ENCODE results near the gene SMTN. TPM values are rescaled to one million over a fixed set of nuclear protein-coding genes. Genes with fewer than 3 reads are reported as not detected.

The SMTN gene
- polyA plus RNA-seq, 1 of the 3 experiments (the other 2 are of a cell fraction), result 30.4 TPM

DNA sequence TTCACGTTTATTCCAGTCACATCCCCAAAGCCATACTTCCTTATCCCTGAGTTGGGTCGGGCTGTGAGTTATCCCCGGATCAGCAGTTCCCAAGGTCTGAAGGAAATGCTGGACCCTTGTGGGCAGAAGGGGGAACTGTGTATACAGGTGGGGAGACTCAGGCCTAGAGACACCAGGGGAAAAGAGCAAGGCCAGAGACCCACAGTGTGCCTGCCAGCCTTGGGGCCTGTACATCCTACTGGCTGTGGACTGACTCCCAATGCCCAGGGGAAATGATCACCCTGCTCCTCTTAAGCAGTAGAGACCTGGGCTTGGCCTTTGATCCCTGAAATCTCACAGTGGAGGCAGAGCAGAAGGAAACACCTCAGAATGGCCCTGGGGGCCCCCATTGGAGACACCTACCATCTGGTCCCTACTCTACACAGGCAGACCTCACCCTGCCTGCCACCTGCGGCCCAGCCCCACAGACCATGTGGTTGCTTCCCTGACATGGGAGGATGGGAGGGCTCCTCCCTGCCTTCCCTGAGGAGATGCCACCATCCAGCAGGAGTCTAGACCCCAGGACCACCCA lies 25.0 kb downstream of the SMTN start:
- H3K9me3 ChIP-seq, result no peaks in the 10 kb centered on the region
- H3F3A ChIP-seq (replicated peaks; ENCODE audit: insufficient read depth), result peaks cover 22% of the 10 kb centered on the region
- no peaks in the 10 kb centered on the region for H3K27me3 ChIP-seq (ENCODE audit: insufficient read depth)
- H2AFZ ChIP-seq (ENCODE audit: low read depth), result no peak overlapping the region
- WGBS (ENCODE audit: low lambda C conversion rate), result 87% methylated on average over 4 of the region's 4 CpGs
- no peak for DNase-seq
- peaks cover 13% of the 10 kb centered on the region; the same call in 1 of the 2 replicates for H3K79me2 ChIP-seq (ENCODE audit: insufficient read depth)
- peak overlapping the region; percentile 98; the same call in 1 of the 2 replicates for H3K9ac ChIP-seq
- peak overlapping the region; percentile 93 for H3K4me2 ChIP-seq
- H3K4me3 ChIP-seq (ENCODE audit: low read depth in 2 of 2, low read length in 1 of 2), result peak overlapping the region; percentile 86 to 94; a peak in 3 of 4 replicates
- peak overlapping the region in 1 of 2 experiments; percentile 85; a peak in 1 of 4 replicates for H3K27ac ChIP-seq (ENCODE audit: low read depth in 2 of 2, low read length in 1 of 2)
- H3K36me3 ChIP-seq (replicated peaks in 1 of 2; ENCODE audit: control insufficient read depth in 1 of 2, insufficient read depth in 2 of 2, low read length in 1 of 2), result peaks cover 0 to 10% of the 10 kb centered on the region in 2 experiments
- POLR2A ChIA-PET, result no interaction called here
- H3K4me1 ChIP-seq (ENCODE audit: control insufficient read depth in 1 of 2, insufficient read depth in 2 of 2, low read depth in 1 of 2, low read length in 1 of 2), result peaks cover 0 to 13% of the 10 kb centered on the region in 2 experiments; a peak in 1 of 4 replicates
- H4K20me1 ChIP-seq (ENCODE audit: insufficient read depth), result no peaks in the 10 kb centered on the region
- CTCF ChIA-PET, result interaction anchor here (2.0 to 7.4 kb wide), 5 partner anchors 12 to 167 kb away, joined by 14 to 85 read pairs (median 39); no protein-coding TSS in a partner anchor
- TF ChIP-seq GATA2 (CRISPR knock-in tag; IDR thresholded peaks at IDR 0.05), result no peak
- TF ChIP-seq, protein P1, sequence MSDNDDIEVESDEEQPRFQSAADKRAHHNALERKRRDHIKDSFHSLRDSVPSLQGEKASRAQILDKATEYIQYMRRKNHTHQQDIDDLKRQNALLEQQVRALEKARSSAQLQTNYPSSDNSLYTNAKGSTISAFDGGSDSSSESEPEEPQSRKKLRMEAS (IDR thresholded peaks at IDR 0.05; ENCODE audit: low read depth), result no peak
- no peak for TF ChIP-seq RFX5 (IDR thresholded peaks at IDR 0.05; ENCODE audit: low read length)
- TF ChIP-seq, protein P2, sequence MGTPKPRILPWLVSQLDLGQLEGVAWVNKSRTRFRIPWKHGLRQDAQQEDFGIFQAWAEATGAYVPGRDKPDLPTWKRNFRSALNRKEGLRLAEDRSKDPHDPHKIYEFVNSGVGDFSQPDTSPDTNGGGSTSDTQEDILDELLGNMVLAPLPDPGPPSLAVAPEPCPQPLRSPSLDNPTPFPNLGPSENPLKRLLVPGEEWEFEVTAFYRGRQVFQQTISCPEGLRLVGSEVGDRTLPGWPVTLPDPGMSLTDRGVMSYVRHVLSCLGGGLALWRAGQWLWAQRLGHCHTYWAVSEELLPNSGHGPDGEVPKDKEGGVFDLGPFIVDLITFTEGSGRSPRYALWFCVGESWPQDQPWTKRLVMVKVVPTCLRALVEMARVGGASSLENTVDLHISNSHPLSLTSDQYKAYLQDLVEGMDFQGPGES (IDR thresholded peaks at IDR 0.05; ENCODE audit: low read depth, low read length), result no peak
- TF ChIP-seq, protein P3, sequence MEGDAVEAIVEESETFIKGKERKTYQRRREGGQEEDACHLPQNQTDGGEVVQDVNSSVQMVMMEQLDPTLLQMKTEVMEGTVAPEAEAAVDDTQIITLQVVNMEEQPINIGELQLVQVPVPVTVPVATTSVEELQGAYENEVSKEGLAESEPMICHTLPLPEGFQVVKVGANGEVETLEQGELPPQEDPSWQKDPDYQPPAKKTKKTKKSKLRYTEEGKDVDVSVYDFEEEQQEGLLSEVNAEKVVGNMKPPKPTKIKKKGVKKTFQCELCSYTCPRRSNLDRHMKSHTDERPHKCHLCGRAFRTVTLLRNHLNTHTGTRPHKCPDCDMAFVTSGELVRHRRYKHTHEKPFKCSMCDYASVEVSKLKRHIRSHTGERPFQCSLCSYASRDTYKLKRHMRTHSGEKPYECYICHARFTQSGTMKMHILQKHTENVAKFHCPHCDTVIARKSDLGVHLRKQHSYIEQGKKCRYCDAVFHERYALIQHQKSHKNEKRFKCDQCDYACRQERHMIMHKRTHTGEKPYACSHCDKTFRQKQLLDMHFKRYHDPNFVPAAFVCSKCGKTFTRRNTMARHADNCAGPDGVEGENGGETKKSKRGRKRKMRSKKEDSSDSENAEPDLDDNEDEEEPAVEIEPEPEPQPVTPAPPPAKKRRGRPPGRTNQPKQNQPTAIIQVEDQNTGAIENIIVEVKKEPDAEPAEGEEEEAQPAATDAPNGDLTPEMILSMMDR (IDR thresholded peaks at IDR 0.05), result no peak
- TF ChIP-seq FOXM1 (IDR thresholded peaks at IDR 0.05; ENCODE audit: low read depth), result no peak
- TF ChIP-seq, protein P4, sequence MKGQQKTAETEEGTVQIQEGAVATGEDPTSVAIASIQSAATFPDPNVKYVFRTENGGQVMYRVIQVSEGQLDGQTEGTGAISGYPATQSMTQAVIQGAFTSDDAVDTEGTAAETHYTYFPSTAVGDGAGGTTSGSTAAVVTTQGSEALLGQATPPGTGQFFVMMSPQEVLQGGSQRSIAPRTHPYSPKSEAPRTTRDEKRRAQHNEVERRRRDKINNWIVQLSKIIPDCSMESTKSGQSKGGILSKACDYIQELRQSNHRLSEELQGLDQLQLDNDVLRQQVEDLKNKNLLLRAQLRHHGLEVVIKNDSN (IDR thresholded peaks at IDR 0.05; ENCODE audit: borderline replicate concordance, low read depth), result no peak
- no peak for TF ChIP-seq EP300 (IDR thresholded peaks at IDR 0.05; ENCODE audit: borderline replicate concordance in 1 of 2, low read depth in 1 of 2, low read length in 1 of 2)
- TF ChIP-seq TEAD4 (IDR thresholded peaks at IDR 0.05; ENCODE audit: borderline replicate concordance, insufficient read depth), result no peak
- TF ChIP-seq CHD2 (IDR thresholded peaks at IDR 0.05; ENCODE audit: low read length, partially characterized antibody), result no peak
- TF ChIP-seq SMC3 (IDR thresholded peaks at IDR 0.05; ENCODE audit: low read depth, low read length), result no peak
- no peak for TF ChIP-seq POLR2AphosphoS5 (IDR thresholded peaks at IDR 0.05; ENCODE audit: low read depth, low read length)
- no peak for TF ChIP-seq NRF1 (IDR thresholded peaks at IDR 0.05; ENCODE audit: low read depth, low read length)
- no peak for TF ChIP-seq MEF2A (IDR thresholded peaks at IDR 0.05; ENCODE audit: borderline replicate concordance, low read depth)
- no peak for TF ChIP-seq RCOR1 (IDR thresholded peaks at IDR 0.05; ENCODE audit: low read length)
- TF ChIP-seq TAF1 (IDR thresholded peaks at IDR 0.05; ENCODE audit: borderline replicate concordance, low read depth, low read length), result no peak
- H3K9me2 ChIP-seq, result no peaks in the 10 kb centered on the region

All from SK-N-SH (cell line).